Measurements from ENCODE around the gene DEPDC1B. TPM values are rescaled to one million over a fixed set of nuclear protein-coding genes. Genes with fewer than 3 reads are reported as not detected.
"Not testable (repeated sequence)": the region's sequence is repeated elsewhere in the genome, so short reads cannot be mapped to it uniquely, and the experiment has no call there.

Gene DEPDC1B, protein sequence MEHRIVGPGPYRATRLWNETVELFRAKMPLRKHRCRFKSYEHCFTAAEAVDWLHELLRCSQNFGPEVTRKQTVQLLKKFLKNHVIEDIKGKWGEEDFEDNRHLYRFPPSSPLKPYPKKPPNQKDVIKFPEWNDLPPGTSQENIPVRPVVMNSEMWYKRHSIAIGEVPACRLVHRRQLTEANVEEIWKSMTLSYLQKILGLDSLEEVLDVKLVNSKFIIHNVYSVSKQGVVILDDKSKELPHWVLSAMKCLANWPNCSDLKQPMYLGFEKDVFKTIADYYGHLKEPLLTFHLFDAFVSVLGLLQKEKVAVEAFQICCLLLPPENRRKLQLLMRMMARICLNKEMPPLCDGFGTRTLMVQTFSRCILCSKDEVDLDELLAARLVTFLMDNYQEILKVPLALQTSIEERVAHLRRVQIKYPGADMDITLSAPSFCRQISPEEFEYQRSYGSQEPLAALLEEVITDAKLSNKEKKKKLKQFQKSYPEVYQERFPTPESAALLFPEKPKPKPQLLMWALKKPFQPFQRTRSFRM
- polyA plus RNA-seq (ENCODE audit: low read depth in 6 of 6), result under 1 TPM in 1 of 6 donors, not detected in 5; 0.44 TPM

GRCh38 chr5:60699609-60700415 lies at the start of gene DEPDC1B:
TSS of gene DEPDC1B (minus strand) at chr5:60700166. CDS start at chr5:60700093, 73 bp downstream.
- H3K27ac Mint-ChIP-seq, result peak within 1 kb of the TSS; percentile 40 to 91 (median 84)
- H3K36me3 Mint-ChIP-seq, result no peaks in the 10 kb centered on the region
- ATAC-seq (ENCODE audit: low read depth in 2 of 2), result peak; percentile 90 to 91
- H3K4me3 Mint-ChIP-seq, result peak within 1 kb of the TSS; percentile 84 to 95 (median 94)
- H3K9me3 Mint-ChIP-seq, result no peaks in the 10 kb centered on the region
- peak; percentile 79 for DNase-seq
- H3K4me1 Mint-ChIP-seq, result peaks cover 6 to 14% (median 8%) of the 10 kb centered on the region in 3 donors
- H3K27me3 Mint-ChIP-seq, result no peaks in the 10 kb centered on the region

DNA sequence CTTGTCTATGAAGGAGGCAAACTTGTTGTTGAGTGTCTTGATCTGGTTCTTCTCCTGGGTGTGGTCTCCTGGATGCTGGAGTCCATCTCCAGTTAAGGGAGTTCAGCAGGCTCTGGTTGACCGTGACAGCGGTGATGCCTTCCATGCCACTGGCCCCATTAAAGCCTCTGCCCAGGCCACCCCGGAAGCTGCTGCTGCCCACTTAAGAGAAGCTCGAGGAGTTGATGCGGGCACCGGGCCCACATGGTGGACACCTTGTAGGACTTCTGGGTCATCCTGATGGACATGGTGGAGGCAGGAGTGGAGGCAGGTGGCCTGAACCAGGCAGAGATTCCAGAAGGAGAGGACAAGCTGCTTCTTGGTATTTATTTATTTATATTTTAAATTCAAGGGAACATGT lies 44.7 kb upstream of the DEPDC1B start:
- DNase-seq, result no peak
- peaks cover 5 to 15% (median 15%) of the 10 kb centered on the region in 3 donors for H3K27me3 Mint-ChIP-seq
- H3K4me1 Mint-ChIP-seq, result no peaks in the 10 kb centered on the region
- H3K27ac Mint-ChIP-seq, result no peak overlapping the region
- peaks cover 8 to 22% (median 15%) of the 10 kb centered on the region in 7 donors for H3K9me3 Mint-ChIP-seq
- ATAC-seq (ENCODE audit: low read depth in 2 of 2), result no peak
- H3K36me3 Mint-ChIP-seq, result peaks cover 5 to 12% of the 10 kb centered on the region in 2 donors
- peak overlapping the region in 1 of 8 donors; percentile 35 for H3K4me3 Mint-ChIP-seq

GRCh38 chr5:60743511-60744314 lies 43.7 kb upstream of the DEPDC1B start:
- H3K36me3 Mint-ChIP-seq, result peaks cover 5 to 12% of the 10 kb centered on the region in 2 donors
- H3K4me1 Mint-ChIP-seq, result no peaks in the 10 kb centered on the region
- H3K27ac Mint-ChIP-seq, result no peak overlapping the region
- H3K27me3 Mint-ChIP-seq, result peaks cover 5 to 15% (median 15%) of the 10 kb centered on the region in 3 donors
- DNase-seq (no peak), ATAC-seq (ENCODE audit: low read depth in 2 of 2) (no peak)
- peaks cover 8 to 31% (median 21%) of the 10 kb centered on the region in 7 donors for H3K9me3 Mint-ChIP-seq
- H3K4me3 Mint-ChIP-seq, result no peak overlapping the region

DNA sequence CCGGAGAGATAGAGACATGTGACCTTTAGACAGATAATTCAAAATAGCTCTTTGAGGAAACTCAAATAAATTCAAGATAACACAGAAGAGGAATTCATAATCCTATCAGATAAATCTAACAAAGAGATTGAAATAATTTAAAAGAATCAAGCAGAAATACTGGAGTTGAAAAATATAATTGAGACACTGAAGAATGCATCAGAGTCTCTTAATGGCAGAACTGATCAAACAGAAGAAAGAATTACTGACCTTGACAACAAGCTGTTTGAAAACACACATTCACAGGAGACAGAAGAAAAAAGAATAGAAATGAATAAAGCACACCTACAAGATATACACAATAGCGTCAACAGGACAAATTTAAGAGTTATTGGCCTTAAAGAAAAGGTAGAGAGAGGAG lies 40.4 kb upstream of the DEPDC1B start:
- peaks cover 5 to 12% of the 10 kb centered on the region in 2 donors for H3K36me3 Mint-ChIP-seq
- peaks cover 5 to 9% (median 7%) of the 10 kb centered on the region in 3 donors for H3K27me3 Mint-ChIP-seq
- no peak for ATAC-seq (ENCODE audit: low read depth in 2 of 2)
- DNase-seq, result no peak
- peaks cover 8 to 37% (median 21%) of the 10 kb centered on the region in 7 donors for H3K9me3 Mint-ChIP-seq
- no peak overlapping the region for H3K4me3 Mint-ChIP-seq
- H3K27ac Mint-ChIP-seq, result peak overlapping the region in 1 of 6 donors; percentile 4
- no peaks in the 10 kb centered on the region for H3K4me1 Mint-ChIP-seq

- Mint-ChIP-seq H3K4me3 (no peak overlapping the region), H3K27ac (no peak overlapping the region), H3K4me1 (no peaks in the 10 kb centered on the region), H3K36me3 (peaks cover 5 to 12% of the 10 kb centered on the region in 2 donors), H3K27me3 (peaks cover 0 to 9% (median under 1%) of the 10 kb centered on the region in 3 donors), H3K9me3 (peaks cover 8 to 37% (median 20%) of the 10 kb centered on the region in 7 donors)
- DNase-seq (no peak), ATAC-seq (ENCODE audit: low read depth in 2 of 2) (no peak)
Observed at GRCh38 chr5:60738933-60739332, 39.0 kb upstream of the DEPDC1B start.

- no peak overlapping the region for H3K4me3 Mint-ChIP-seq
- peaks cover 5 to 12% of the 10 kb centered on the region in 2 donors for H3K36me3 Mint-ChIP-seq
- no peak for ATAC-seq (ENCODE audit: low read depth in 2 of 2)
- no peak overlapping the region for H3K27ac Mint-ChIP-seq
- H3K9me3 Mint-ChIP-seq, result peaks cover 8 to 37% (median 20%) of the 10 kb centered on the region in 7 donors
- peaks cover 0 to 9% (median 0%) of the 10 kb centered on the region in 3 donors for H3K27me3 Mint-ChIP-seq
- H3K4me1 Mint-ChIP-seq, result no peaks in the 10 kb centered on the region
- DNase-seq, result no peak
Observed at GRCh38 chr5:60738461-60738860, 38.5 kb upstream of the DEPDC1B start.

DNA sequence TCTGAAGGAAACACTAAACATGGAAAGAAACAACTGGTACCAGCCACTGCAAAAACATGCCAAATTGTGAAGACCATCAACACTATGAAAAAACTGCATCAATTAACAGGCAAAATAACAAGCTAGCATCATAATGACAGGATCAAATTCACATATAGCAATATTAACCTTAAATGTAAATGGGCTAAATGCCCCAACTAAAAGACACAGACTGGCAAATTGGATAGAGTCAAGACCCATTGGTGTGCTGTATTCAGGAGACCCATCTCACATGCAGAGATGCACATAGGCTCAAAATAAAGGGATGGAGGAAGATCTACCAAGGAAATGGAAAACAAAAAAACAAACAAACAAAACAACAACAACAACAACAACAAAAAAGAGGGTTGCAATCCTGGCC lies 30.9 kb upstream of the DEPDC1B start:
- H3K9me3 Mint-ChIP-seq; ATAC-seq (ENCODE audit: low read depth in 2 of 2); H3K27ac Mint-ChIP-seq; H3K4me3 Mint-ChIP-seq; H3K4me1 Mint-ChIP-seq; H3K36me3 Mint-ChIP-seq; DNase-seq: not testable (repeated sequence)
- peaks cover 12 to 26% (median 23%) of the 10 kb centered on the region in 3 donors for H3K27me3 Mint-ChIP-seq

- H3K27me3 Mint-ChIP-seq, result peaks cover 7 to 34% (median 23%) of the 10 kb centered on the region in 3 donors
- ATAC-seq (ENCODE audit: low read depth in 2 of 2) (no peak), DNase-seq (no peak)
- H3K9me3 Mint-ChIP-seq, result peaks cover 0 to 2% (median 0%) of the 10 kb centered on the region in 7 donors
- no peak overlapping the region for H3K27ac Mint-ChIP-seq
- H3K4me3 Mint-ChIP-seq, result no peak overlapping the region
- no peaks in the 10 kb centered on the region for H3K4me1 Mint-ChIP-seq
- H3K36me3 Mint-ChIP-seq, result no peaks in the 10 kb centered on the region
Observed at GRCh38 chr5:60727033-60727679, 27.2 kb upstream of the DEPDC1B start.

DNA sequence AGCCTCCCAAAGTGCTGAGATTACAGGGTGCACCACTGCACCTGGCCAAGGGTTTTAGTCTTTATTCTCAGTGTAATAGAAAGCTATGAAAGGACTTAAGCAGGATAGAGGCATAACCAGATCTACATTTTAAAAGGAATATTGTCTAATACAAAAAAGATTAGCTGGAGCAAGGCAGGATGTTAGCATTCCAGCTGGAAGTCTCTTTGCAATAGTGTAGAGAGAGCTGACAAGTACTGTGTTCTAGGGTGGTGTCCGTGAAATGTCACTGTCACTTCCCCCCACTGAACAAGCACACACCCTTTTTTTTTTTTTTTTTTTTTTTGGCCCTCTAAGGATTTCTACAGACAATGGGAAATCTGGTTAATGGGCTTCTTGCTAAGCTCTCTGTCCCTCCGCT lies 24.2 kb upstream of the DEPDC1B start:
- no peak overlapping the region for H3K4me3 Mint-ChIP-seq
- ATAC-seq (ENCODE audit: low read depth in 2 of 2) (no peak), DNase-seq (no peak)
- peaks cover 7 to 31% (median 9%) of the 10 kb centered on the region in 3 donors for H3K27me3 Mint-ChIP-seq
- no peak overlapping the region for H3K27ac Mint-ChIP-seq
- H3K9me3 Mint-ChIP-seq, result no peaks in the 10 kb centered on the region
- H3K4me1 Mint-ChIP-seq, result no peaks in the 10 kb centered on the region
- H3K36me3 Mint-ChIP-seq, result no peaks in the 10 kb centered on the region

DNA sequence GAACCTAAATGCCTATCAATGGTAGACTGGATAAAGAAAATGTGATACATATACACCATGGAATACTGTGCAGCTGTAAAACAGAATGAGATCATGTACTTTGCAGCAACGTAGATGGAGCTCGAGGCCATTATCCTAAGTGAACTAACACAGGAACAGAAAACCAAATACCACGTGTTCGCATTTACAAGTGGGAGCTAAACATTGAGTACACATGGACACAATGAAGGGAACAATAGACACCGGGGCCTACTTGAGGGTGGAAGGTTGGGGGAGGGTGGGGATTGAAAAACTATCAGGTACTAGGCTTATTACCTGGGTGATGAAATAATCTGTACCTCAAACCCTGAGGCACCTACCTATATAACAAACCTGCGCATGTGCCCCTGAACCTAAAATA lies 22.4 kb upstream of the DEPDC1B start:
- H3K36me3 Mint-ChIP-seq, result no peaks in the 10 kb centered on the region
- ATAC-seq (ENCODE audit: low read depth in 2 of 2) (no peak), DNase-seq (no peak)
- H3K4me1 Mint-ChIP-seq, result no peaks in the 10 kb centered on the region
- no peak overlapping the region for H3K27ac Mint-ChIP-seq
- H3K4me3 Mint-ChIP-seq, result no peak overlapping the region
- H3K9me3 Mint-ChIP-seq, result peaks cover 0 to 4% (median 3%) of the 10 kb centered on the region in 7 donors
- peaks cover 7 to 39% (median 13%) of the 10 kb centered on the region in 3 donors for H3K27me3 Mint-ChIP-seq

DNA sequence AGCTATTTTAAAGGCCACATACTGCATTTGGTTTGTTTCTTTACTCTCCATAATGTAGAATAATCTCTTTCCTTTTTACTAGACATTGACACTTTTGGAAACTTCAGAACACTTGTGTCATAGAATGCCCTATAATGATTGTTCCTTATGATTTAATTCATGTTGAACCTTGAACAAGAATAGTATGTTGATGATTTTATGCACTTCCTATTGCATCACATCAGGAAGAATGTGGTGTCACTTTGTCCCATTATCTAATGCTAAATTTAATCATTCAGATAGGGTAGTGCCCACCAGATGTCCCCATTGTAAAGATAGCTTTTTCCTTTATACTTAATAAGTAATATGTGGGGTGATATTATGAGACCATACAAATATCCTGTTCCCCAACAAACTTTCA lies 19.4 kb upstream of the DEPDC1B start:
- Mint-ChIP-seq H3K9me3 (peaks cover 7 to 26% (median 15%) of the 10 kb centered on the region in 7 donors), H3K4me1 (no peaks in the 10 kb centered on the region), H3K36me3 (peaks cover 0 to 8% of the 10 kb centered on the region in 2 donors), H3K4me3 (no peak overlapping the region), H3K27me3 (peaks cover 15 to 56% (median 32%) of the 10 kb centered on the region in 3 donors), H3K27ac (no peak overlapping the region)
- ATAC-seq (ENCODE audit: low read depth in 2 of 2) (no peak), DNase-seq (no peak)

DNA sequence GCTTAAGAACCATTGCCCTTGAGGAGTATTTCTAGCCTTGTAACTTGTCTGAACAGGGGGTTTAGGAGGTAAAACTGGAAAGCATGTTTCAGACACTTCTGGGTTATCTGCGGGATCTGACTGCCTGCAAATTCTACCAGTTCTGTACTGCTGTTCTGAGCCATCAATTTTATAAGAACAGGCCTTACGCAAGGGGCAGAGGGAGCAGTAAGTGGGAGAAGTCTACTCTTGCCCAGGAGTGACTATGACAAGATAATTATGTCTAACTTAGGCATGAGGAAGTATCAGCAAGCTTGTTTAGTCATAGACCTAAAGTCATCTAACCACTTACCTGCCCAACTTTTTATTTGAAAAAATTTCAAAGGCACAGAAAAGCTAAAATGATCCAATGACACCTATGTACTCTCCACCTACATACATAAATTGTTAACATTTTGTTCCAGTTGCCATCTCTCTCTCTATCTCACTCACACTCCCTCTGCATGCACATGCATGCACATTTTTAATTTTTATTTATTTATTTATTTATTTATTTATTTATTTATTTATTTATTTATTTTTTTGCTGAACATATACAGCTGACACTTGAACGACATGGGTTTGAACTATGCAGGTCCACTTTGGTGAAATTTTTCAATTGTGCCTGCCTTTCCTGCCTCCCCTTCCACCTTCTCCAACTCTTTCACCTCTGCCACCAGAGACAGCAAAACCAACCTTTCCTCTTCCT lies 18.4 kb upstream of the DEPDC1B start:
- no peak for DNase-seq
- Mint-ChIP-seq H3K27ac (no peak overlapping the region), H3K4me1 (no peaks in the 10 kb centered on the region), H3K9me3 (peaks cover 7 to 29% (median 18%) of the 10 kb centered on the region in 7 donors), H3K4me3 (no peak overlapping the region), H3K36me3 (peaks cover 0 to 8% of the 10 kb centered on the region in 2 donors), H3K27me3 (peaks cover 18 to 55% (median 35%) of the 10 kb centered on the region in 3 donors)
- ATAC-seq (ENCODE audit: low read depth in 2 of 2), result no peak

All from naive B cell (primary cell).